ENCODE results near the gene LMAN1L. TPM values are rescaled to one million over a fixed set of nuclear protein-coding genes. Genes with fewer than 3 reads are reported as not detected.

Gene LMAN1L
- total and polyA plus RNA-seq, 10 donors, result 2.4 to 164 (median 81.2) TPM

- H3K36me3 ChIP-seq, result peaks cover 0 to 45% (median 0%) of the 10 kb centered on the region in 6 donors
- no peaks in the 10 kb centered on the region for H3K27me3 ChIP-seq (replicated peaks in 1 of 7)
- no peak for TF ChIP-seq CTCF (IDR thresholded peaks at IDR 0.05 in 8 of 11, conservative IDR thresholded peaks at IDR 0.05 in 3 of 11)
- no peak for TF ChIP-seq POLR2A (IDR thresholded peaks at IDR 0.05)
- peaks cover 93 to 100% (median 99%) of the 10 kb centered on the region in 6 donors for H3K4me1 ChIP-seq
- no peak for DNase-seq
- H3K4me3 ChIP-seq, result peak overlapping the region; percentile 45 to 98 (median 51)
- 3 to 13% (median 10%) methylated on average over 3 of the region's 3 CpGs for WGBS, 5 donors
- H3K9me3 ChIP-seq, result no peaks in the 10 kb centered on the region
- H3K27ac ChIP-seq, result peak overlapping the region; percentile 94 to 99 (median 96)
- intact Hi-C loops (cut with DNase I; ENCODE audit: low total_unique reads), result no loop called here
Measured at GRCh38 chr15:74789741-74790079, 22.9 kb upstream of the LMAN1L start.

GRCh38 chr15:74790080-74790916, 22.3 kb upstream of the LMAN1L start:
- H3K27me3 ChIP-seq (replicated peaks in 1 of 7), result no peaks in the 10 kb centered on the region
- H3K27ac ChIP-seq, result peak overlapping the region; percentile 94 to 99 (median 96)
- peak; percentile 77 to 83 (median 83) for TF ChIP-seq POLR2AphosphoS5 (IDR thresholded peaks at IDR 0.05)
- TF ChIP-seq POLR2A (IDR thresholded peaks at IDR 0.05), result no peak
- no peak for TF ChIP-seq CTCF (IDR thresholded peaks at IDR 0.05 in 8 of 11, conservative IDR thresholded peaks at IDR 0.05 in 3 of 11)
- intact Hi-C loops (cut with DNase I; ENCODE audit: low total_unique reads), result no loop called here
- H3K9me3 ChIP-seq, result no peaks in the 10 kb centered on the region
- WGBS, 5 donors, result 3 to 7% (median 5%) methylated on average over 15 of the region's 15 CpGs
- peak; percentile 90 for DNase-seq
- H3K36me3 ChIP-seq, result peaks cover 0 to 45% (median 2%) of the 10 kb centered on the region in 6 donors
- peaks cover 93 to 100% (median 99%) of the 10 kb centered on the region in 6 donors for H3K4me1 ChIP-seq
- peak overlapping the region in 7 of 8 donors; percentile 46 to 98 (median 52) for H3K4me3 ChIP-seq

- peaks cover 95 to 100% (median 99%) of the 10 kb centered on the region in 6 donors for H3K4me1 ChIP-seq
- H3K4me3 ChIP-seq, result peak overlapping the region in 5 of 8 donors; percentile 47 to 98 (median 83)
- intact Hi-C loops (cut with DNase I; ENCODE audit: low total_unique reads), result no loop called here
- H3K36me3 ChIP-seq, result peaks cover 0 to 48% (median 3%) of the 10 kb centered on the region in 6 donors
- WGBS, 5 donors, result 4 to 18% (median 11%) methylated on average over 1 of the region's 1 CpG
- no peaks in the 10 kb centered on the region for H3K9me3 ChIP-seq
- no peak for DNase-seq
- TF ChIP-seq POLR2A (IDR thresholded peaks at IDR 0.05), result no peak
- no peak for TF ChIP-seq POLR2AphosphoS5 (IDR thresholded peaks at IDR 0.05)
- TF ChIP-seq CTCF (IDR thresholded peaks at IDR 0.05 in 8 of 11, conservative IDR thresholded peaks at IDR 0.05 in 3 of 11), result no peak
- H3K27me3 ChIP-seq (replicated peaks in 1 of 7), result no peaks in the 10 kb centered on the region
- H3K27ac ChIP-seq, result peak overlapping the region; percentile 94 to 99 (median 96)
Measured at GRCh38 chr15:74791007-74791406, 21.6 kb upstream of the LMAN1L start.

GRCh38 chr15:74791667-74792066, 21.0 kb upstream of the LMAN1L start:
- 54 to 76% (median 68%) methylated on average over 7 of the region's 7 CpGs for WGBS, 5 donors
- peaks cover 0 to 49% (median 3%) of the 10 kb centered on the region in 6 donors for H3K36me3 ChIP-seq
- H3K4me1 ChIP-seq, result peaks cover 95 to 100% (median 99%) of the 10 kb centered on the region in 6 donors
- H3K27ac ChIP-seq, result peak overlapping the region; percentile 94 to 99 (median 96)
- no peaks in the 10 kb centered on the region for H3K27me3 ChIP-seq (replicated peaks in 1 of 7)
- peak overlapping the region in 2 of 8 donors; percentile 3 to 47 for H3K4me3 ChIP-seq
- intact Hi-C loops (cut with DNase I; ENCODE audit: low total_unique reads), result no loop called here
- H3K9me3 ChIP-seq, result no peaks in the 10 kb centered on the region
- peak in 1 of 3 donors; percentile 27 for TF ChIP-seq POLR2AphosphoS5 (IDR thresholded peaks at IDR 0.05)
- TF ChIP-seq POLR2A (IDR thresholded peaks at IDR 0.05), result no peak
- no peak for TF ChIP-seq CTCF (IDR thresholded peaks at IDR 0.05 in 8 of 11, conservative IDR thresholded peaks at IDR 0.05 in 3 of 11)
- peak; percentile 80 for DNase-seq
